GM19455 (cell line): ENCODE measurements around the gene FRMD6.

Experiments used
- ATAC-seq: cut with Tn5 transposase; IDR thresholded peaks from one replicate; pipeline ENCODE4 v1.9.1; 2021; ENCODE audit not compliant: unreplicated experiment

Gene FRMD6

DNA sequence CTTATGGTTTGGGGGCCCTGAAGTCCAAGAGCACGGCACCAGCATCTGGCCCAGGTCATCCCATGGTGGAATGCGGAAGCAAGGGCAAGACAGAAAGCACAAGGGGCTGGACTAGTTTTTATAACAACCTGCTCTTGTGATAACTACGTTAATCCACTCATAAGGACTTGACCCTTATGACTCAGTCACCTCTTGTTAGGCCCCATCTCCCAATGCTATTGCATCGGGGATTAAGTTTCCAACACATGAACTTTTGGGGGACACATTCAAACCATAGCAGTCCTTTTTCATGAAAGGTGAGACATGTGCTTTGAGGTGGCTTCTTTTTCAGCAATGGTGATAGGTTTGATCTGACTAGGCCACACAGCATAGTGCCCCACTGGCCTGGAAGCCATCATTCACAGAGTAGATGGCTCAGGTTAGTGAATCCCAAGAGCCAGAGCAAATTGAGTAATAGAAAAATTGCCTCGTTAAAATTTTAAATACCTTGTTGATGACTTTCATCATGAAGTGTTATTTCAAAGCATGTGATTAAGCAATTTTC is 12.1 kb downstream of the FRMD6 start:
- ATAC-seq: no peak

- ATAC-seq: no peak
These were observed 14.4 kb downstream of the FRMD6 start for GRCh38 chr14:51666070-51666469.

- ATAC-seq: no peak
These were observed 15.1 kb downstream of the FRMD6 start for GRCh38 chr14:51666826-51667225.

- ATAC-seq: no peak
These were observed 17.2 kb downstream of the FRMD6 start for GRCh38 chr14:51668870-51669269.

GRCh38 chr14:51674294-51675002 is 22.7 kb downstream of the FRMD6 start:
- no peak for ATAC-seq

DNA sequence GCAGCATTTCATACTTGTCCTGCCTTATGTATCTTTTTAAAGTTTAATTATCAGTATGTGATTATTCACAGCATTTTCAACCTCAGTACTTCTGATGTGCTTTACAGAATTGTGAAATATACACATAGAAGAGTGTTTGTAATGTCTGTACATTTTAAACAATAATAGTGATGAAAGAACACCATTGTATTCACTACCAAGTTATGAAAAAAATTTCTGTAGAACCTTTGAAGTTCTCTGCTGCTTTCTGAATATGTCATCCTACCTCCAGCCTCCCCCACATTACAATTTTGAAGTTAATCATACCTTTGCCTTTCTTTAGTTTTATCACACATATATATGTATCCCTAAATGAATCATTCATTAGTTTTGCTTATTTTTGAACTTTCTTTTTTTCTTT is 24.8 kb downstream of the FRMD6 start:
- no peak for ATAC-seq

- ATAC-seq: no peak
These were observed 25.6 kb downstream of the FRMD6 start for GRCh38 chr14:51677266-51677665.

- no peak for ATAC-seq
These were observed 26.0 kb downstream of the FRMD6 start for GRCh38 chr14:51677738-51678137.

GRCh38 chr14:51680031-51680430 is 28.3 kb downstream of the FRMD6 start:
- ATAC-seq: no peak

DNA sequence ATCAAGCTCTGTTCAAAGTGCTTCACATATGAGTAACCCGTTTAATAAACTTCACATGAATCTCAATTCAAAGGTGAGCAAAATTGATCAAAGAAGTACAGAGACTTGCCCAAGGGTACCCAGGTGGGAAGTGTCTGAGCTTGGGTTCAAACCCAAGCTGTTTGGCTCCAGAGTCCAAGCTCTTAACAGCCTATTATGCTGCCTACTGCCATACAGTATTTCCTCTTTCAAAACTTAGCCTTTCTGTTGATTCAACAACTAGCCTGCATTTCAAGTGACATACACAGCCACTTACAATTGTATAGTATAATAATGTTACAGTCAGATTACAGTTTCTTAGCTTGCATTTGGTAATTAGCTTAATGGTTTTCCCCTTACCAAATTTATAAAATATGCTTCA is 29.7 kb downstream of the FRMD6 start:
- ATAC-seq: no peak

DNA sequence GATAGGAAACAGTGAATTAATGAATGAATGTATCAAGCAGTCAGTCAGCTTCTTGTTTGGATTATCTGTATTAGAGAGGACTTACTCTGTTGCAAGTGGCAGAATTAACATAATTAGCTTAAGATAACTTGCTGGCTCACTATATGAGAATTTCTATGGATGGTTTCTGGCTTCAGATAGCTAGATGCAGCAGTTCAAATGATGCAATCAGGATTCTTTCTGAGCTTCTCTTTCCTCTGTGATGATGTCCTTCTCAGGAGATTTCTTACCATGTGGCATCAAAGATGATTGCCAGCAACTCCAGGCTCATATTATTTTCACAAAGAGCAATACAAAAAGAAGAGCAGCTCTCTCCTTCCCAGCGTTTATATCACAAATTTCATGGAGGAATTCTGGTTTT is 30.7 kb downstream of the FRMD6 start:
- ATAC-seq: no peak

DNA sequence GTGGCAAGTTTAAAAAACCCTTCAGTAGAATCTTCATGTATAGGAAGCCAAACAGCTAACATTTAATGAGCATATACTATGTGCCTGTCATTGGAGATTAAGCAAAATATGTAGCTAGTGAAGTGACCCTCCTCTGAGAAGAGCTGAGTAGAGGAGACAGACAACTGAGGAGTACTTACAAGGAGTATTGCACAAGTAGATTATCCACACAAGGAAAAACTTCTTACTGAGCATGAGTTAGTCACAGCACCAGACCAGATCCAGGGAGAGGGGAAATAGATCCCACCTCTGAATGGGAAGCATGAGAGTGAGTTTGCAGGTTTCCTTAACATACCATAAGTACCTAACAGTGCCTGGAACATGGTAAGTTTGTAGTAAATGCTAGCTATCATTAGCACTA is 33.0 kb downstream of the FRMD6 start:
- ATAC-seq: no peak

- no peak for ATAC-seq
These were observed 39.5 kb downstream of the FRMD6 start for GRCh38 chr14:51691176-51691575.

- no peak for ATAC-seq
These were observed 40.9 kb downstream of the FRMD6 start for GRCh38 chr14:51692646-51693045.

DNA sequence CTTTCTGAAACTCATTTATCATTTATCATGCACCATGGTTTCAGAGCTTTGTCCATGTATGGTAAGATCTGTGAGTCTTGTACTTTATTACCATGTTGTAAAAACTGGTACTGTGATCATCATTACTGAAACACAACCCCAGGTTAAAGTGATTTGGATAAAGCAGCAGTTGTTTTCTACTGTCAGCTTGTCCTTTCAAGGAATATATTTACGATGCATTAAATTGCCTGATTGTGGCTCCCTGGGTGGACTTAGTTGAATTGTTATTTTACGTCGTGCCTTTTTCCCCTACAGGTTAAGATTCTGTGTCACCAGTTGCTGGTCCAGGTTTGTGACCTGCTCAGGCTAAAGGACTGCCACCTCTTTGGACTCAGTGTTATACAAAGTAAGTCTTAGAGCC is 46.1 kb downstream of the FRMD6 start:
- no peak for ATAC-seq

- ATAC-seq: no peak
These were observed 50.2 kb downstream of the FRMD6 start for GRCh38 chr14:51701951-51702350.

DNA sequence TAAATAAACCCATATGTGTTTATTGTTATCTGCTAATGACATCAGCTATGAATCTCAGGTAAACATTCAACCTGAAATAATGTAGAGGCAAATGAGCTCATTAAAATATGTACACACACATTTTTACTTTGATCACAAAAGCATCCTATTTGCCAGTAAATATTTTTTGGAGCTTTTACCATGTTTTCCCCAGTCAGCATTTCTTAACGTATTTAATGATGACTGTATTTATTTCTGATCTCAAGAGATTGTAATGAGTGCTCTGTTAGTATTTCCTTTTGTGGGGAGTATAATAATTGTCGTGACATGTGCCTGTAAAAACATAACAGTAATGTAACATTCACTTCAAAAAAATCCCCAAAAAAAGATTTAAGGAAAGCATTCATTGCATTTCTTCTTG is 52.1 kb downstream of the FRMD6 start:
- no peak for ATAC-seq

GRCh38 chr14:51704545-51704944 is 52.8 kb downstream of the FRMD6 start:
- no peak for ATAC-seq

GRCh38 chr14:51707327-51707726 is 55.6 kb downstream of the FRMD6 start:
- no peak for ATAC-seq

GRCh38 chr14:51711505-51711904 is 59.8 kb downstream of the FRMD6 start:
- no peak for ATAC-seq

DNA sequence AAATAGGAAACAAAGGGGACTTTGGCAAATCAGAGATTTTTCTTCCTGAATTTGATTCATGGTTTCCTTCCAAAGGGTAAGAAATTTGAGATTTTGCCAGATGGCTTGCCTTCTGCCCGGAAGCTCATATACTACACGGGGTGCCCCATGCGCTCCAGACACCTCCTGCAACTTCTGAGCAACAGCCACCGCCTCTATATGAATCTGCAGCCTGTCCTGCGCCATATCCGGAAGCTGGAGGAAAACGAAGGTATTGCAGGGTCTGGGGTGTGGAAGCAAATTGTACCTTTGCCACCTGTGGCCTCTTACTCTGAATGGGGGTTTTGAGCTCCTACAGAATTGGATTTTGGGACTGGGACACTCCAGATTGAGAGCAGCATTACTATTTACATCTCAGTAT is 63.5 kb downstream of the FRMD6 start:
- no peak for ATAC-seq

DNA sequence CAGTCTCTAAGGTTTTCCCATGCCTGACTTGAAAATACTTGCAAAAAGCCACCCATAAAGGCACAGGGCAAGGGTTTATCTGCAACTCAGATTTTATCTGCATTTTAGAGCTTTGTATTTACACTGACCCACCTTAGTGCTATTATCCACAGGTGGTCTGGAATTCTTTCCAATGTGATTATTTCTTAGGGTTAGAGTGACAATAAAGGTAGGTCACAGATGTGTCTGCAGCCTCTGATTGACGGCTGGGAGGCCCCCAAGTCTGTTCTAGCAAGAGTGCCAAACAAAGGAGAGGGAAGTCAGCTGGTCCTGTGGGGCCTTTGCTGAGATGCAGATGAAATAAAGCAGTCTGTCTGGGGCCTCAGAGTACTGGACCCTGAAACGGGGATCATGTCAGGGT is 64.0 kb downstream of the FRMD6 start:
- ATAC-seq: no peak

DNA sequence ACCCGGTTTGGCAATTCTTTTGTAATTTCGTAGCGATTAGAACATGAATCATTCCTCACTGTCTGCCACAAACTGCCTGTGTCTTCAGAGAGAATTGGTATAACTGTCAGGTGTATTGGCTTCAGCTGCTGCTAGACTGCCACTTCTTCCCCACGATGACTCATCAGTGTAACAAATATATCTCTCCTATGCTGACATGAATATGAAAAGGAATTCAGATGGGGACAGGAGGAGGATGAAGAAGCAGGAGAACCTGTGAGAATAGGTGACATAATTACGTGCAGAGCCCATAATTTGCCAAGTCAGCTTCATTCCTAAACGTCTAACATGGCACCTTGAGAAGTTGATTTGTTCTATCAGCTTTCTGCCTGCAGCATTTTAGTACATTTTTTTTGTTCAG is 64.9 kb downstream of the FRMD6 start:
- no peak for ATAC-seq
